A172 (cell line): ENCODE measurements around the gene PDE8B. TPM values are rescaled to one million over a fixed set of nuclear protein-coding genes. Genes with fewer than 3 reads are reported as not detected.
A peak's percentile ranks its signal among the peaks of the same experiment; 100 is the strongest.

ENCODE experiments used
- DNase-seq: peaks from one replicate; pipeline ENCODE4 v3.0.0-alpha.2; 2015; ENCODE audit warnings: low spot score
- total RNA-seq: library from RNA; depleted of rRNA; stranded (reverse); fragments of >200 nt; shearing (Covaris generic); gene quantifications from 2 replicates; pipeline ENCODE4 v1.2.3, GENCODE V29; 2014

Gene PDE8B
- total RNA-seq, 1 experiment from 2014 or later, result not detected

DNA sequence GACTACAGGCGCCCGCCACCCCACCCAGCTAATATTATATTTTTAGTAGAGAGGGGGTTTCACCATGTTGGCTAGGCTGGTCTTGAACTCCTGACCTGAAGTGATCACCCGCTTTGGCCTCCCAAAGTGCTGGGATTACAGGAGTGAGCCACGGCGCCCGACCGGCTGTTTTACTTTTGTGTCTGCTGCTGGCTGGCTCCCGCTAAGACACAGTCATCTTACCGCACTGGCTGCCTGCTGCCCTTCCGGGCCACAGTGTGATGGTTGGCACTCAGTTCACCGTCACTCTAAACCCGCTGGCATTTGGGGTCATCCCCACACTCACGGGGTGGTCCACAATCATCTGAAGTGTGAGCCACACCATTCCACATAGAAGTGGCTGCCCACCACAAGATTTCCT, 188.0 kb downstream of the PDE8B start:
- no peak for DNase-seq

DNA sequence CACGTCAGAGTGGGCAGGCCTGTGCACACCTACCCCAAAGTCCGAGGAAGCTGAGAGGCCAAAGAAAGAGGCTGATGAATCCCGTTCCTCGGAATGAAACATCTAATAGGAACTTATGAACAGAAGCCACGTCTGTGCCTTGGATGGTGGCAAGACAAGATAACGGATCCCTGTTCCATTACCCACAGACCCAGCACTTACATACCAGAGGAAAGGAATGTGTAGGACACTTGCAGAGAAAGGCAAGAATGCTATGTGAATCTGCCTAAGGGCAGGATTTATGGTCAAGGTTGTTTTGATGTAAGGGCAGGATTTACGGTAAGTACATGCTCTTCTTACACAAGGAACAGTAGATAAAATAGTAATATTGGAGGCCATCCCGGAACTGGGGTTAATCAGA, 188.4 kb downstream of the PDE8B start:
- DNase-seq, result no peak

DNA sequence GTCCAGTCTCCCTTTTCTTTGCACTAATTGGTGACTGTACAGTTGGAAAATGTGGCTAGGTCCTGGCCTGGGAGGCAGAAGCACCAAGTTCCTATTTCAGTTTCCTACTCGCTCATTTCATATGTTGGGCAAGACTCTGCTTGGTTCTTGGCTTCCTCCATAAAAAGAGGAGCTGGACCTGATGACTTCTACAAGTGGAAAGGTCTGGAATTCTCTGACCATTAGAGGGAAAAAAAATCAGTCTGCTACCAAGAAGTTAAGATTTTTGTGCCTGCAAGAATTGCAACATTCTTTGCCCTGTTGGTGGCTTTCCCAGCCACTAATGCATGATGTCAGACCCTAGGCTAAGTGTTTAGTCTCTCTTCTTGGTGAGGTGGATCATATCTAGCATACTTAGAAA, 190.2 kb downstream of the PDE8B start:
- no peak for DNase-seq

DNA sequence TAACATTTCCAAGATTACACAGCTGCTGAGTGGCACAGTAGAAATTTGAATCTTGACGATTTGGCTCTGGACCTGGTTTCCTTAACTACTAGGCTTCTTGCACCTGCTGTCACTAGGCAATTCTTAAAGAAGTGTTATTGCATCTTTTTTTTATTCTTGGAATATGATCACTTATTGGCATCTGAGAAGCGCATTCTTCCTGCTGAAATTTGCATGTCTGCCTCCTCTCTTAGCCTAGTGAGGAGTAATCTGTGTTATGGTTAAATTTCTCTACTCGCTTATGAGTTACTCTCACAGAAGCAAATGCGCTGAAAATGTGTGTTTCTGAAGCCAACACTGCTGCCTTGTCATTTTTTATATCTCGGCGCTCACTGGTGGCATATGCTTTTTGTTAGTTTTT, 192.3 kb downstream of the PDE8B start:
- DNase-seq, result no peak

DNA sequence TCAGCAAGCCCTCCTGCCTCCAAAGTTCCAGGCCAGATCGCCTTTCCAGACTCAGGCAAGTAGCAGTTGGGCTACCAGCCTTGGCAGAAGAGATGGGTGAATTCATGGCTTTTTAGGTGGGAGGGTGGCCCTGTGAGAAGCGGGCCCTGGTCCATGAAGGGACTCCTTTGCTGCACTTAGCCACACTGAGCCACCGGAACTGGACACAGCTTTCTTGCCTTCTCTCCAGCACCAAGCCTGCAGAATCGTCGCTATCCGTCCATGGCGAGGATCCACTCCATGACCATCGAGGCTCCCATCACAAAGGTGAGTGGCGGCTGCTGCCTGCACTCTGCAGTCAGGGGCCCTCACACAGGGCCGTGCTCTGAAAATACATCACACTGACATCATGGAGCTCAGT, 196.7 kb downstream of the PDE8B start:
- DNase-seq, result no peak

GRCh38 chr5:77409870-77410621, 199.6 kb downstream of the PDE8B start:
- DNase-seq, result no peak

- DNase-seq, result no peak
Measured at GRCh38 chr5:77413049-77413448, 202.6 kb downstream of the PDE8B start.

DNA sequence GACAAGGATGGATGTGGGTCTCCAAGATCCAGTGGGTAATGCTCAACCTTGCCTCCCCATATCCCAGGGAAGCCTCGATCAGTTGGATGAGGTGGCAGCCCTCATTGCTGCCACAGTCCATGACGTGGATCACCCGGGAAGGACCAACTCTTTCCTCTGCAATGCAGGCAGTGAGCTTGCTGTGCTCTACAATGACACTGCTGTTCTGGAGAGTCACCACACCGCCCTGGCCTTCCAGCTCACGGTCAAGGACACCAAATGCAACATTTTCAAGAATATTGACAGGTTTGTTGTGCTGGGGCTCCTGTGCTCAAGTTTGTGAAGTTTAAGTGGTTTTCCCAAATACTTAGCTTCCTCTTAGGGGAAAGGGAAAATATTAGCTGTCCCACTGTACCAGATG, 207.7 kb downstream of the PDE8B start:
- DNase-seq, result no peak

- DNase-seq, result no peak
Measured at GRCh38 chr5:77418601-77419581, 208.4 kb downstream of the PDE8B start.

GRCh38 chr5:77419644-77420582, 209.4 kb downstream of the PDE8B start:
- DNase-seq, result no peak

GRCh38 chr5:77420940-77421339, 210.5 kb downstream of the PDE8B start:
- DNase-seq, result no peak

GRCh38 chr5:77423022-77423750, 212.7 kb downstream of the PDE8B start:
- no peak for DNase-seq

GRCh38 chr5:77424921-77425320, 214.4 kb downstream of the PDE8B start:
- no peak for DNase-seq

- DNase-seq, result no peak
Measured at GRCh38 chr5:77425420-77425819, 214.9 kb downstream of the PDE8B start.

DNA sequence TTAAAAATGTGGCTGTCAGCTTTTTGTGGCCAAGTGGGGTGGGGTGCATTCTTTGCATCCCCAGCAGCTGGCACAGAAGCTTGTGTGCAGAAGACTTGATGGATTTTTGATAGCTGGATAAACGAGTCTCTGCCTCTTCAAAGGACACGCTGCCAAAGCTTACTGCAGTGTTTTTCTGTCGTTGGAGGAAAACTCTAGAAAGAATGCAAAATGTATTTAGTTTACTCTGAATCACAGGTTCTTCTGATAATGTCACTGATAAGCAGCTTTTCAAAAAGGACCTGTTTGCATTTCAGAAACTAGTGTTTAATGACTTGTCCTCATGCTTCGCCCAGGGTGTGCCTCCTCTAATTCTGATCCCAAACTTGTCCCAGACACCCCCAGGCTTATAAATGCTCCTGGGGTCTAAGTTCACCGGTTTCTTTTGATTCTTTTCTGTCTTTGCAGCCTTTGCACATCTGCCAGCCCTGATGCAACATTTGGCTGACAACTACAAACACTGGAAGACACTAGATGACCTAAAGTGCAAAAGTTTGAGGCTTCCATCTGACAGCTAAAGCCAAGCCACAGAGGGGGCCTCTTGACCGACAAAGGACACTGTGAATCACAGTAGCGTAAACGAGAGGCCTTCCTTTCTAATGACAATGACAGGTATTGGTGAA, 215.6 kb downstream of the PDE8B start:
- DNase-seq, result no peak

- DNase-seq, result peak; percentile 31
Measured at GRCh38 chr5:77426670-77427069, 216.2 kb downstream of the PDE8B start.

DNA sequence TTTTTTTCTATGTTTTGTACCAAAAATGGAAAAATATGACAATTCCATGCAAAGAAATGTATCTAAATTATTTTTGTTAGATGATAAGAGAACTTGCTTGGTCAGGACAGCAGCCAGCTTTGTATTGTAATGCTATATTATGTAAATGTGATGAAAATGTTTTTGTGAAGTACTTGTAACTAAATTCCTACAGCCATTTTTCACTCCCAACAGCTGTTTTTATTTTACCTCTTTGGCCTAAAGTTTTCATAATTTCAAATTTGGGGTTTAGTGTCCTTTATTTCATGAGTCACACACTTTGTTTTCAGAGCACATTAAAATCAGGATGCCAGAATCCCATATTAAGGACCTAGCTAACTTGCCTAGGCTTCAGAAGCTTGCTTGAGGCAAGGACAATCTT, 217.5 kb downstream of the PDE8B start:
- no peak for DNase-seq

DNA sequence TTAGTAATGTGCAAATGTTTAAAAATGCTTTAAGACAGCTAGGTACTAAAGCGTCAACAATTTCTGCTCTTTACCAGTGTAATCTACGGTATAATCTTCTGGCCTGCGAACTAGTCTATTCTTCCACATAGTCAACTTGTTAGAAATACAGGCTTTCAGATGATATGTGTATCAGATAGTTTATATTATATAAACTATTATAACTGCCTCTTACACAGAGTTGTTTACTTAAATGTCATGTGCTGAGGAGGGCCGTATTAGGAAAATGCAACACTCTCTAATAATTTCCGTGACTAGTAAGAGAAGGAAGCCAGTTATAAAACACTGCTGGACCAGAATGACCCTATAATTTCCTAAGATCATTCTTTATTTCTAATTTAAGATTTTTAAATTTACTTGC, 218.0 kb downstream of the PDE8B start:
- DNase-seq, result no peak

DNA sequence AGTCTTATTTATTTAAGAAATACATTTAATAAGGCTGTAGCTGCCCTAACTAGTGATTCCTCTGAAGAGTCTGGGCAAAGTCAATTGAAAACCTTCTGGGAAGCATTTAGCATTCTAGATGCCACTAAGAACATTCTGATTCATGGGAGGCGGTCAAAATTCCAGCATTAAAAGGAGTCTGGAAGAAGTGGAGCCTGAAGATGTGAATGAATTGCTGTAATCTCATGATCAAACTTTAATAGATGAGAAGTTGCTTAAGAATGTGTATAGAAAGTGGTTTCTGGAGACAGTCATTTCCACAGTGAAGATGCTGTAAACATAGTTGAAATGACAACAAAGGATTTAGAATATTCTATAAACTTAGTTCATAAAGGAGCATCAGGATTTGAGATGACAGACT, 220.2 kb downstream of the PDE8B start:
- peak; percentile 11 for DNase-seq

GRCh38 chr5:77431286-77431685, 220.8 kb downstream of the PDE8B start:
- DNase-seq, result peak; percentile 47

DNA sequence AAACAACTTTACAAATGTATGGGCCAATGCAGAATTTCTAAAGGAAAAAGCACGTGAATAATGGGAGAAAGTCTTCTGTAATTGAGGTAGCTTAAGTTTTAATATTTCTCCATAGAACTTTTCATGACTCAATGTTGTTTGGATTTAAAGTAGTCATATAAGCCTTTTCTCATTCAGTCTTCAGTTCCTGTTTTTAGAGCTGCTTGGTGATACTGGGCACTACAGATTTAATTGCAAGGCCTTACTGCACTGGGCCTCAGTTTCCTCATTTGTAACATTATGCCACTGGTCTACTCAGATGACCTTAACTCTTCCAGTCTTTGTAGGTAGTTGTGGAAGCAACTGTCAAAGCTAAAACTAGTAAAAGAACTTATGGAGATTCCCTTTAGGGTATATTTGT, 221.2 kb downstream of the PDE8B start:
- DNase-seq, result no peak
